ENCODE measurements around the gene STAT1.
A peak's percentile ranks its signal among the peaks of the same experiment; 100 is the strongest.

Gene STAT1

GRCh38 chr2:190984595-190984994 is 29.4 kb downstream of the STAT1 start:
- no peak for DNase-seq

GRCh38 chr2:190982262-190983034 is 31.5 kb downstream of the STAT1 start:
- DNase-seq = no peak

- no peak for DNase-seq
Measured at GRCh38 chr2:190981733-190982132, 32.2 kb downstream of the STAT1 start.

- no peak for DNase-seq
Measured at GRCh38 chr2:190981333-190981732, 32.6 kb downstream of the STAT1 start.

GRCh38 chr2:190980630-190981209 is 33.3 kb downstream of the STAT1 start:
- DNase-seq = no peak

- peak; percentile 78 for DNase-seq
Measured at GRCh38 chr2:190979906-190980629, 33.9 kb downstream of the STAT1 start.

- no peak for DNase-seq
Measured at GRCh38 chr2:190978389-190979053, 35.5 kb downstream of the STAT1 start.

- DNase-seq = no peak
Measured at GRCh38 chr2:190977505-190977904, 36.5 kb downstream of the STAT1 start.

GRCh38 chr2:190976521-190976920 is 37.5 kb downstream of the STAT1 start:
- no peak for DNase-seq

- no peak for DNase-seq
Measured at GRCh38 chr2:190974629-190975361, 39.2 kb downstream of the STAT1 start.

- DNase-seq = no peak
Measured at GRCh38 chr2:190973726-190974628, 40.0 kb downstream of the STAT1 start.

- no peak for DNase-seq
Measured at GRCh38 chr2:190973262-190973661, 40.7 kb downstream of the STAT1 start.

GRCh38 chr2:190972846-190973245 is 41.1 kb downstream of the STAT1 start:
- no peak for DNase-seq

GRCh38 chr2:190972213-190972612 is 41.8 kb downstream of the STAT1 start:
- no peak for DNase-seq

- DNase-seq = no peak
Measured at GRCh38 chr2:190970873-190971506, 43.0 kb downstream of the STAT1 start.

GRCh38 chr2:190970160-190970559 is 43.8 kb downstream of the STAT1 start:
- DNase-seq = no peak

- DNase-seq = no peak
Measured at GRCh38 chr2:190968522-190968921, 45.4 kb downstream of the STAT1 start.

- no peak for DNase-seq
Measured at GRCh38 chr2:190965580-190966222, 48.3 kb downstream of the STAT1 start.

GRCh38 chr2:190964170-190964795 is 49.7 kb downstream of the STAT1 start:
- DNase-seq = no peak

- DNase-seq = no peak
Measured at GRCh38 chr2:190963088-190963487, 50.9 kb downstream of the STAT1 start.
